Memory B cell (primary cell): ENCODE results near the gene CTRB2.

Experiments used
- ATAC-seq: fragments of 150-1000 bp; cut with Tn5 transposase; 2 replicates; pipeline ENCODE4 v1.10.0; 2021; ENCODE audit warnings: low read depth, mild to moderate bottlenecking, moderate library complexity
- DNase-seq, 2 donors: peaks; one replicate each; pipeline ENCODE4 v3.0.0; 2022; ENCODE audit warnings: low spot score in 2 of 2
- H3K27ac Mint-ChIP-seq: one replicate; pipeline ENCODE4 v1.8.0; 2022; ENCODE audit warnings: mild to moderate bottlenecking, moderate library complexity, mixed read lengths
- H3K27me3 Mint-ChIP-seq: one replicate; pipeline ENCODE4 v1.8.0; 2022; ENCODE audit warnings: mixed read lengths
- H3K36me3 Mint-ChIP-seq: one replicate; pipeline ENCODE4 v1.8.0; 2022; ENCODE audit warnings: mild to moderate bottlenecking, mixed read lengths
- H3K4me1 Mint-ChIP-seq: one replicate; pipeline ENCODE4 v1.8.0; 2022; ENCODE audit warnings: mixed read lengths
- H3K4me3 Mint-ChIP-seq: one replicate; pipeline ENCODE4 v1.8.0; 2022; ENCODE audit warnings: mild to moderate bottlenecking, moderate library complexity, mixed read lengths
- H3K9me3 Mint-ChIP-seq: one replicate; pipeline ENCODE4 v1.8.0; 2022; ENCODE audit warnings: mixed read lengths

The CTRB2 gene

DNA sequence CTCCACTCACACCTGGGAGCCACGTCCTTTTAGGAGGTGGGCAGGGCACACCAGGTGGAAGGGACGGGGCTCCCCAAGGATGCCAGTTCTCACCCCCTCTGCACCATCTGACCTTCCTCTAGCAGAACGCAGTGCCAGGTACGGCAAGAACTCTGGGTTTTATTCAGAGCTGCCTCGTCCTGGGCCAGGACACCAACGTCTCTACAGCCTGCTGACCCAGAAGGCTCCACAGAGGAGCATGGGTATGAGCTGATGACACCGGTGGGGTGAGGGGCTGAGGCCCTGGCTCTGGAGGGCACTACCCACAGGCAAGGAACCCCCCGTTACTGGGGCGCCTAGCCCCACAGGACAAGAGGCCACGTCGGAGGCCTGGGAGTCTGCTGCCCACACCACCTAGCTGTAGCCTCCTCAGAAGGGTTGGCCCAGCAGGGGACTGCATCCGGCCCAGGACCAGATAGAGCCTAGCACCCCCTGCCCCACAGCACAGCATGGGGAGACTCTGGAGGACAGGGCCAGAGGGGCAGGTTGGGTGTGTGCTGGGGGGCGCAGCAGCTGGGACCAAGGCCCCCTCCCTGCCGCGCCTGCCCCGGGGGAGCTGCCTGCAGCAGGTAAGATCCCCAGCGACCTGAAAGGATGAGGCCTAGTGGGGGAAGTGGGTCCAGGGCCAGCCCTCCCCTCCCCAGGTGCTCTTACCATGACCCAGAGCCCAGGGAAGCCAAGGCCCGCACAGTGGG, 30.6 kb upstream of the CTRB2 start:
- no peaks in the 10 kb centered on the region for H3K36me3 Mint-ChIP-seq
- no peak overlapping the region for H3K4me3 Mint-ChIP-seq
- H3K9me3 Mint-ChIP-seq, result no peaks in the 10 kb centered on the region
- H3K27ac Mint-ChIP-seq, result no peak overlapping the region
- DNase-seq (no peak), ATAC-seq (no peak)
- H3K4me1 Mint-ChIP-seq, result peaks cover 4% of the 10 kb centered on the region
- H3K27me3 Mint-ChIP-seq, result peaks cover 27% of the 10 kb centered on the region

DNA sequence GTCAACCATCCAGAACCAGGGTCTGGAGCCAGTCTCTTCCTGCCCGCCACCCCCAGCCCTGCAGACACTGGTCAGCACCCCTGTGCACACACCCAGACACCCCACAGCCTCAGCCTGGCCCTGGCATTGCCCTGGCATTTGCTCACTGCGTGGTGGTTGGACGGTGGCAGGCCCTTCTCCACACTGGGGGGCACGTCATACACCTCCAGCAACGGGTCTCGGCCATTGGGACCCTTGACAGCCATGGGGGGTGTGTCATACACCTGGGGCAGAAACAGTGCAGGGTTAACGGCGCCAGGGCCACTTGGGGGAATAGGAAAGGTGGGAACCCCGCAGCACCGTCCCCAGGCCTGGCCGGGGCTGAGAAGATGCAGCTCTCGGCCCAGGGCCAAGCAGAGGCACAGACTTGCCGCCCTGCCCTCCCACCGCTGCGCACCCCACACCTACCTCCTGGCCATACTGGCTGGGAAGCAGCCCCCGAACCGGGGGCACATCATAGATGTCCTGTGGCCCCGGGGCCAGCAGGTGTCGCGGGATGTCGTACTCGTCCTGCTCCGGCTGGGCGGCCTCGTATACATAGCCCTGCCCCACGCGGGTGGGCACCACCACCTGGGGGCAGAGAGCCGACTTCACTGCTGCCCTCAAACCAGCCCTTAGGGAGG, 29.9 kb upstream of the CTRB2 start:
- peaks cover 4% of the 10 kb centered on the region for H3K4me1 Mint-ChIP-seq
- H3K36me3 Mint-ChIP-seq, result no peaks in the 10 kb centered on the region
- H3K4me3 Mint-ChIP-seq, result no peak overlapping the region
- DNase-seq (no peak), ATAC-seq (no peak)
- H3K27ac Mint-ChIP-seq, result no peak overlapping the region
- no peaks in the 10 kb centered on the region for H3K9me3 Mint-ChIP-seq
- H3K27me3 Mint-ChIP-seq, result peaks cover 24% of the 10 kb centered on the region

DNA sequence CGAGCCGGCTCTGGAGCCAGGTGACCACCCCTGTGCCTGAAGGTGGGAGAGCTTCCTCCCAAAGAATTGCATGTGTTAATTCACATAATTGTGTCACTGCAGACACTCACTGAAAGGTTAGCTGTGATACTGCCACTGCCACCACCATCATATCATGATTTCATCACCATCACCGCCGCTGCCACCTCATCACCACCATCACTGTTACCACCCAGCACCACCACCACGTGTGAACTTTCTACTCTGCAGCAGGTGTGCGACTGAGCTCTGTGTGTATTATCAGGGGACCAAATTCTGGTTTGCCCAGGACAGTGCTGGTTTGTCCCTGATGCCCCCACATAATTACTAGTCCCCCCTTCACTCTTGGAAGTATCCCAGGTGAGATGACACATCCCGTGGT, 29.3 kb upstream of the CTRB2 start:
- DNase-seq, result no peak
- Mint-ChIP-seq H3K27me3 (peaks cover 28% of the 10 kb centered on the region), H3K4me1 (peaks cover 4% of the 10 kb centered on the region), H3K36me3 (no peaks in the 10 kb centered on the region), H3K27ac (no peak overlapping the region), H3K4me3 (no peak overlapping the region), H3K9me3 (no peaks in the 10 kb centered on the region)
- no peak for ATAC-seq

DNA sequence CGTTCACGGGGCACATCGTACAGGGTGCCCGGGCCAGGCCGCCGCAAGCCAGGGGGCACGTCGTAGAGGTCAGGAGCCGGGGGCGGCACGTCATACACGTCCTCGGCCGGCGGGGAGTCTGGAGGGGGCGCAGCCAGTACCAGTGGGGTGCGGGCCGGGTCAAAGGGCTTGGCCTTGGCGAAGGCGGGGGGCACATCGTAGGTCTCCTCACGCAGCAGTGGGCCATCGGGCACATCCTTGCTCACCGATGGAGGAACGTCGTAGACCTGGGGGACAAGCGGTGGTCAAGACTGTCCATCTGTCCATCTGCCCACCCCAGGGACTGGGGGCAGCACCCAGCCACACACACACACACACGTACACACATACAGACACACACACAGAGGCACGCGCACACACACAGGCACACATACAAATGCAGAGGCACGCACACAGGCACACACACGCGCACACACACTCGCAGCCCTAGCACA, 28.8 kb upstream of the CTRB2 start:
- Mint-ChIP-seq H3K4me3 (no peak overlapping the region), H3K27me3 (peaks cover 24% of the 10 kb centered on the region), H3K36me3 (no peaks in the 10 kb centered on the region), H3K4me1 (peaks cover 4% of the 10 kb centered on the region), H3K9me3 (no peaks in the 10 kb centered on the region), H3K27ac (no peak overlapping the region)
- ATAC-seq (no peak), DNase-seq (no peak)

GRCh38 chr16:75234856-75235696, 28.1 kb upstream of the CTRB2 start:
- no peaks in the 10 kb centered on the region for H3K9me3 Mint-ChIP-seq
- H3K36me3 Mint-ChIP-seq, result no peaks in the 10 kb centered on the region
- no peak for ATAC-seq
- H3K27ac Mint-ChIP-seq, result no peak overlapping the region
- H3K27me3 Mint-ChIP-seq, result peaks cover 27% of the 10 kb centered on the region
- peaks cover 4% of the 10 kb centered on the region for H3K4me1 Mint-ChIP-seq
- no peak overlapping the region for H3K4me3 Mint-ChIP-seq
- DNase-seq, result no peak

- ATAC-seq (no peak), DNase-seq (no peak)
- no peaks in the 10 kb centered on the region for H3K36me3 Mint-ChIP-seq
- H3K9me3 Mint-ChIP-seq, result no peaks in the 10 kb centered on the region
- H3K27ac Mint-ChIP-seq, result no peak overlapping the region
- H3K4me3 Mint-ChIP-seq, result no peak overlapping the region
- peaks cover 22% of the 10 kb centered on the region for H3K27me3 Mint-ChIP-seq
- H3K4me1 Mint-ChIP-seq, result peaks cover 4% of the 10 kb centered on the region
Observed at GRCh38 chr16:75233611-75233938, 26.6 kb upstream of the CTRB2 start.

DNA sequence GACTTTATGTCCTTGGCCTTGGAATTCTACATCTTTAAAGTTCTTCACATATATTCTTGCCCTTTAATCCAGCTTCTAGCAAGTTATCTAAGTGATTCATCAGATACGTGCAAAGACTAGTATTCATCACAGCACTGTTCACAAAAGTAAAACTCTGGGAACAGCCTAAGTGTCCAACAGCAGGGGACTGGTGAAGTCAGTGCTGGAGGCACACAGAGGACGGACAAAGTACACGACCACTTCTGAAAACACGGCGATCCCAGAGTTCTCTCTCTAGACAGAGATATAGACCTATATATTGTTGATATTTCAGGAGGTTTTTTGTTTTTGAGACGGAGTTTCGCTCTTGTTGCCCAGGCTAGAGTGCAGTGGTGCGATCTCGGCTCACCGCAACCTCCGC, 24.6 kb upstream of the CTRB2 start:
- Mint-ChIP-seq H3K27me3 (peaks cover 29% of the 10 kb centered on the region), H3K36me3 (no peaks in the 10 kb centered on the region), H3K9me3 (no peaks in the 10 kb centered on the region), H3K4me1 (peaks cover 4% of the 10 kb centered on the region), H3K4me3 (no peak overlapping the region), H3K27ac (no peak overlapping the region)
- DNase-seq (no peak), ATAC-seq (no peak)

DNA sequence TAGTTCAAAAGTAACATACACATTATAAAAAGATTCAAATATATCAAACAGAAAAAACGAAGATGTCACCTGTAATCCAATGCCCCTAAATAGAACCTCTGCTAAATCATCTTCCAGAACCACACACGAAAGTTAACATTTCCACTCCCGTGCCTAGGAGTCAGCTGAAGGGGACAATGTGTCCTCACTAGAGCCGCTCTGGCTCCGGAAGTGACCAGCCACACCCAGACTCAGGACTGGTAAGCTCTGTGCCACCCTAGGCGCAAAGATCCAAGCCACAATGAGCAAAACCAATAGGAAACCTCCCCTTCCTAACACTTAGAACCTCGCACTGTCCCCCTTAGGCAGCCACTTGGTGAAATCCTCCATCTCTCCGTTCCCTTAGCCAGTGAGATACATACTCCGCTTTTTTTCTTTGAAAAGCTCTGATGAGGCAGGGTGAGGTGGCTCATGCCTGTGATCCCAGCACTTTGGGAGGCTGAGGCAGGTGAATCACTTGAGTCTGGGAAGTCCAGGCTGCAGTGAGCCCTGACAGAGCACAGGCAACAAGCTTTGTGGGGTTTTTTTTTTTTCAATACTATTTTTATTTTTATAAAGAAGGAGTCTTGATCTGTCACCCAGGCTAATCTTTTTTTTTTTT, 23.6 kb upstream of the CTRB2 start:
- Mint-ChIP-seq H3K27ac (no peak overlapping the region), H3K9me3 (no peaks in the 10 kb centered on the region), H3K27me3 (peaks cover 26% of the 10 kb centered on the region), H3K4me3 (no peak overlapping the region), H3K36me3 (no peaks in the 10 kb centered on the region), H3K4me1 (peaks cover 4% of the 10 kb centered on the region)
- DNase-seq (no peak), ATAC-seq (no peak)

- H3K9me3 Mint-ChIP-seq, result no peaks in the 10 kb centered on the region
- H3K27me3 Mint-ChIP-seq, result peaks cover 25% of the 10 kb centered on the region
- H3K36me3 Mint-ChIP-seq, result no peaks in the 10 kb centered on the region
- no peak for ATAC-seq
- H3K4me1 Mint-ChIP-seq, result peaks cover 4% of the 10 kb centered on the region
- H3K27ac Mint-ChIP-seq, result no peak overlapping the region
- H3K4me3 Mint-ChIP-seq, result no peak overlapping the region
- DNase-seq, result no peak
Observed at GRCh38 chr16:75229172-75230031, 22.4 kb upstream of the CTRB2 start.

GRCh38 chr16:75228143-75228976, 21.4 kb upstream of the CTRB2 start:
- H3K4me3 Mint-ChIP-seq, result no peak overlapping the region
- ATAC-seq (no peak), DNase-seq (no peak)
- H3K9me3 Mint-ChIP-seq, result no peaks in the 10 kb centered on the region
- H3K27me3 Mint-ChIP-seq, result peaks cover 22% of the 10 kb centered on the region
- no peak overlapping the region for H3K27ac Mint-ChIP-seq
- no peaks in the 10 kb centered on the region for H3K36me3 Mint-ChIP-seq
- H3K4me1 Mint-ChIP-seq, result no peaks in the 10 kb centered on the region

GRCh38 chr16:75227361-75228142, 20.6 kb upstream of the CTRB2 start:
- no peak overlapping the region for H3K4me3 Mint-ChIP-seq
- H3K36me3 Mint-ChIP-seq, result no peaks in the 10 kb centered on the region
- no peak overlapping the region for H3K27ac Mint-ChIP-seq
- no peaks in the 10 kb centered on the region for H3K4me1 Mint-ChIP-seq
- peaks cover 22% of the 10 kb centered on the region for H3K27me3 Mint-ChIP-seq
- H3K9me3 Mint-ChIP-seq, result no peaks in the 10 kb centered on the region
- ATAC-seq (no peak), DNase-seq (no peak)
